HG03095 (cell line): ENCODE data around the gene MRPL28.
"Not testable (repeated sequence)": the region's sequence is repeated elsewhere in the genome, so short reads cannot be mapped to it uniquely, and the experiment has no call there.

Experiments used
- ATAC-seq: cut with Tn5 transposase; IDR thresholded peaks from one replicate; pipeline ENCODE4 v1.9.1; 2021; ENCODE audit warnings: moderate library complexity; ENCODE audit not compliant: unreplicated experiment

Gene MRPL28

GRCh38 chr16:391885-392335 lies 21.6 kb upstream of the MRPL28 start:
- no peak for ATAC-seq

- no peak for ATAC-seq
These were observed 19.0 kb upstream of the MRPL28 start for GRCh38 chr16:389352-389751.

GRCh38 chr16:387761-388666 lies 17.7 kb upstream of the MRPL28 start:
- ATAC-seq = not testable (repeated sequence)

GRCh38 chr16:386641-387156 lies 16.4 kb upstream of the MRPL28 start:
- no peak for ATAC-seq

- ATAC-seq = no peak
These were observed 13.2 kb upstream of the MRPL28 start for GRCh38 chr16:383326-384051.

- ATAC-seq = peak; percentile 39
These were observed 11.7 kb upstream of the MRPL28 start, which contains the start of gene PGAP6 for GRCh38 chr16:381789-382717. Gene PGAP6 (minus strand): TSS chr16:381978. CDS start chr16:381821, 157 bp downstream.

- ATAC-seq = peak; percentile 8
These were observed 10.9 kb upstream of the MRPL28 start for GRCh38 chr16:381012-381788.

- ATAC-seq = no peak
These were observed 10.3 kb upstream of the MRPL28 start for GRCh38 chr16:380762-381011.

GRCh38 chr16:379961-380761 lies 9.8 kb upstream of the MRPL28 start:
- ATAC-seq = no peak

- no peak for ATAC-seq
These were observed 9.0 kb upstream of the MRPL28 start for GRCh38 chr16:379183-379960.

GRCh38 chr16:378821-379182 lies 8.5 kb upstream of the MRPL28 start:
- ATAC-seq = no peak

- not testable (repeated sequence) for ATAC-seq
These were observed 7.9 kb upstream of the MRPL28 start for GRCh38 chr16:378113-378820.

- ATAC-seq = no peak
These were observed 7.1 kb upstream of the MRPL28 start for GRCh38 chr16:377419-377951.

- ATAC-seq = no peak
These were observed 6.6 kb upstream of the MRPL28 start for GRCh38 chr16:376817-377418.

- ATAC-seq = no peak
These were observed 5.8 kb upstream of the MRPL28 start for GRCh38 chr16:375927-376816.

GRCh38 chr16:375212-375611 lies 4.9 kb upstream of the MRPL28 start:
- ATAC-seq = no peak
